GM23248 (cell line): Measurements from ENCODE around the gene PLEKHA5. TPM values are rescaled to one million over a fixed set of nuclear protein-coding genes. Genes with fewer than 3 reads are reported as not detected.

Experiments
- DNase-seq: peaks from one replicate; pipeline ENCODE4 v3.0.0-alpha.2; 2015
- H2AFZ ChIP-seq: fragments of 200-600 bp; sonication (generic); 2 replicates; pipeline ENCODE4 v1.6.1; 2016; ENCODE audit warnings: antibody characterized with exemption
- H3F3A ChIP-seq: fragments of 200-600 bp; sonication (generic); 2 replicates; pipeline ENCODE4 v1.6.1; 2016; ENCODE audit warnings: mild to moderate bottlenecking, antibody characterized with exemption, mixed run types; ENCODE audit not compliant: insufficient read depth
- H3K27ac ChIP-seq: fragments of 200-600 bp; sonication (generic); 2 replicates; pipeline ENCODE4 v1.5.1; 2016; ENCODE audit warnings: mild to moderate bottlenecking
- H3K27me3 ChIP-seq: fragments of 200-600 bp; sonication (generic); replicated peaks from 2 replicates; pipeline ENCODE4 v1.6.1; 2016; ENCODE audit warnings: mild to moderate bottlenecking; ENCODE audit not compliant: insufficient read depth
- H3K36me3 ChIP-seq: fragments of 200-600 bp; sonication (generic); 2 replicates; pipeline ENCODE4 v1.6.1; 2016; ENCODE audit warnings: low read depth, mild to moderate bottlenecking
- H3K4me1 ChIP-seq: fragments of 200-600 bp; sonication (generic); 2 replicates; pipeline ENCODE4 v1.6.1; 2016; ENCODE audit warnings: mild to moderate bottlenecking; ENCODE audit not compliant: insufficient read depth
- H3K4me2 ChIP-seq: fragments of 200-600 bp; sonication (generic); one replicate; pipeline ENCODE4 v1.6.1; 2016; ENCODE audit warnings: mild to moderate bottlenecking; ENCODE audit not compliant: unreplicated experiment
- H3K4me3 ChIP-seq: fragments of 200-600 bp; sonication (generic); 2 replicates; pipeline ENCODE4 v1.5.1; 2016; ENCODE audit warnings: mild to moderate bottlenecking
- H3K79me2 ChIP-seq: fragments of 200-600 bp; sonication (generic); 2 replicates; pipeline ENCODE4 v1.6.1; 2016; ENCODE audit warnings: mild to moderate bottlenecking; ENCODE audit not compliant: insufficient read depth
- H3K9ac ChIP-seq: fragments of 200-600 bp; sonication (generic); 2 replicates; pipeline ENCODE4 v1.6.1; 2016; ENCODE audit warnings: mild to moderate bottlenecking
- H3K9me2 ChIP-seq: fragments of 200-600 bp; sonication (generic); 2 replicates; pipeline ENCODE4 v1.6.1; 2016; ENCODE audit warnings: mixed run types, mild to moderate bottlenecking, moderate library complexity; ENCODE audit not compliant: insufficient read depth
- H3K9me3 ChIP-seq: fragments of 200-600 bp; sonication (generic); one replicate; pipeline ENCODE4 v1.6.1; 2017; ENCODE audit warnings: low read depth
- H4K20me1 ChIP-seq: fragments of 200-600 bp; sonication (generic); 2 replicates; pipeline ENCODE4 v1.6.0; 2016; ENCODE audit not compliant: insufficient read depth
- EZH2 ChIP-seq: fragments of 200-600 bp; sonication (generic); IDR thresholded peaks from 2 replicates; pipeline ENCODE4 v1.6.1; 2018; ENCODE audit warnings: antibody characterized with exemption, mild to moderate bottlenecking; ENCODE audit not compliant: insufficient read depth, poor library complexity, severe bottlenecking
- EZH2phosphoT487 ChIP-seq: fragments of 200-600 bp; sonication (generic); IDR thresholded peaks from 2 replicates; pipeline ENCODE4 v1.6.1; 2018; ENCODE audit warnings: antibody characterized with exemption, moderate library complexity, mild to moderate bottlenecking, low read depth; ENCODE audit not compliant: insufficient read depth
- WGBS, 2 experiments: methylation state at CpG; one replicate each; pipeline ENCODE4 v1.1.6; 2015 to 2017; ENCODE audit warnings: low lambda C conversion rate in 2 of 2, low coverage in 1 of 2; ENCODE audit errors: missing lambda C conversion rate in 2 of 2; 5-methylcytosine and 5-hydroxymethylcytosine counted together
- in situ Hi-C: fragments of 300-500 bp; cut with MboI; formaldehyde crosslinking; loops from 2 replicates; pipeline ENCODE4 v1.15.0; 2020
- polyA plus RNA-seq: library from polyadenylated mRNA; unstranded; fragments of >200 nt; fragmentation: Nextera tagmentation; extraction: Ambion mirVana; gene quantifications from 2 replicates; pipeline ENCODE4 v1.2.1, GENCODE V29; 2016
- total RNA-seq: library from RNA; depleted of rRNA; stranded (reverse); fragments of >200 nt; shearing (Covaris generic); gene quantifications from 2 replicates; pipeline ENCODE4 v1.2.3, GENCODE V29; 2014

Gene PLEKHA5
- total and polyA plus RNA-seq, 2 experiments from 2014 or later: 10.0 to 12.1 TPM

- TF ChIP-seq EZH2phosphoT487 (no peak), EZH2 (no peak)
- no peaks in the 10 kb centered on the region for H3K27me3 ChIP-seq
- no peaks in the 10 kb centered on the region for H3K9me2 ChIP-seq
- no peak overlapping the region for H2AFZ ChIP-seq
- no peak overlapping the region for H3K27ac ChIP-seq
- no peaks in the 10 kb centered on the region for H3F3A ChIP-seq
- no peaks in the 10 kb centered on the region for H3K36me3 ChIP-seq
- no peaks in the 10 kb centered on the region for H3K79me2 ChIP-seq
- peak; percentile 30 for DNase-seq
- H3K9me3 ChIP-seq: no peaks in the 10 kb centered on the region
- no peaks in the 10 kb centered on the region for H4K20me1 ChIP-seq
- H3K4me1 ChIP-seq: no peaks in the 10 kb centered on the region; the same call in 1 of the 2 replicates
- in situ Hi-C loops: loop anchor here (25.0 kb wide), 2 partner anchors 862 to 1037 kb away; partner anchors contain the start of gene PIK3C2G
- H3K4me2 ChIP-seq: no peak overlapping the region
- no peak overlapping the region for H3K9ac ChIP-seq
- no peak overlapping the region for H3K4me3 ChIP-seq
- WGBS, 2 experiments: 74% methylated on average over 3 of the region's 3 CpGs
Observed at GRCh38 chr12:19299765-19300164, 170.2 kb downstream of the PLEKHA5 start.

GRCh38 chr12:19301223-19301622, 171.7 kb downstream of the PLEKHA5 start:
- in situ Hi-C loops: no loop called here
- no peaks in the 10 kb centered on the region for H4K20me1 ChIP-seq
- no peaks in the 10 kb centered on the region for H3K36me3 ChIP-seq

DNA sequence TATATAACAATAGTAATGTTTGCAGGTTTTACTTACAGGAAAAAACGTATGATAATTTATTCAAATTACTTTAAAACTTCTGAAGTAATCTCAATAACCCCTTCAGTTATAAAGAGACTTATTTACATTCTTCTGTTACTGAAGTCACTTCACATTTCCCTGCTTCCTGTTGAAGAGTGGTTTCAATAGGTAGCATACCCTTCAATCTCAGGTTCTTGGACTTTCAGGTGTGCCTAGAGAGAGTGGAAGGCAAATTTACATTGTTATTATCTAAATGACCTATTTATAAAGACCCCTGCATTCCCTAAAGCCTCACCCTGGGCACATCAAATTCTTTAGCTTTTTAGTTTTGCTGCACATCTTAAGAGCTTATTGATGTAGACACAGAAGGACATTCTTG, 172.2 kb downstream of the PLEKHA5 start:
- Histone ChIP-seq H3K4me2 (no peak overlapping the region), H3K79me2 (no peaks in the 10 kb centered on the region), H3K4me1 (no peaks in the 10 kb centered on the region; the same call in 1 of the 2 replicates), H3K27me3 (no peaks in the 10 kb centered on the region), H3K36me3 (no peaks in the 10 kb centered on the region), H3K9ac (no peak overlapping the region), H3K4me3 (no peak overlapping the region), H3F3A (no peaks in the 10 kb centered on the region), H3K9me2 (no peaks in the 10 kb centered on the region), H2AFZ (no peak overlapping the region), H3K9me3 (no peaks in the 10 kb centered on the region), H3K27ac (no peak overlapping the region), H4K20me1 (no peaks in the 10 kb centered on the region)
- in situ Hi-C loops: no loop called here
- DNase-seq: no peak
- TF ChIP-seq EZH2phosphoT487 (no peak), EZH2 (no peak)
- 76 to 77% methylated on average over 1 of the region's 1 CpG for WGBS, 2 experiments

More at GRCh38 chr12:19301223-19301622, 171.7 kb downstream of the PLEKHA5 start:
- no peaks in the 10 kb centered on the region for H3K9me3 ChIP-seq
- H3K9me2 ChIP-seq: no peaks in the 10 kb centered on the region
- no peaks in the 10 kb centered on the region for H3K79me2 ChIP-seq
- H2AFZ ChIP-seq: no peak overlapping the region
- no peak for TF ChIP-seq EZH2phosphoT487
- TF ChIP-seq EZH2: no peak
- DNase-seq: no peak
- H3F3A ChIP-seq: no peaks in the 10 kb centered on the region
- no peak overlapping the region for H3K9ac ChIP-seq
- H3K27me3 ChIP-seq: no peaks in the 10 kb centered on the region
- H3K4me3 ChIP-seq: no peak overlapping the region
- H3K4me1 ChIP-seq: no peaks in the 10 kb centered on the region; the same call in 1 of the 2 replicates
- no peak overlapping the region for H3K4me2 ChIP-seq
- no peak overlapping the region for H3K27ac ChIP-seq

DNA sequence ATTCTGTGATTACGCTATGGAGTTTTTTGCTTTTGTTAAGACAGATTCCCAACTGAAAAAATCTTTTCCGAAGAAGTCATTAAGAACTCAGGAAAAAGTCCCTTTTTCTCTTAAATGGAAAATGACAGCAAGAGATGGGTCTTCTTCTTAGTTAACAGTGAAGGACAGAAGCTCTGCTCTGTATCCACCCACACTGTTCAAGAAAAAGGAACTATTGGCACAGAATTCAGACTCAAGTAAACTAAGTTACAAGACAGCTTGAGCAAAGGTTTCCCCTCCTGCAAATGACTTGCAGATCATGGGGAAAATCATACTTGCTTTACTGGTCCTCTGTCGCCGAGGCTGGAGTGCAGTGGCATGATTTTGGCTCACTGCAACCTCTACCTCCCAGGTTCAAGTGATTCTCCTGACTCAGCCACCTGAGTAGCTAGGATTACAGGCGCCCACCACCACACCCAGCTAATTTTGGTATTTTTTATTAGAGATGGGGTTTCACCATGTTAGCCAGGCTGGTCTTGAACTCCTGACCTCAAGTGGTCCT, 172.6 kb downstream of the PLEKHA5 start:
- Histone ChIP-seq H3F3A (no peaks in the 10 kb centered on the region), H3K9me3 (no peaks in the 10 kb centered on the region), H3K4me2 (no peak overlapping the region), H3K36me3 (no peaks in the 10 kb centered on the region), H3K4me3 (no peak overlapping the region), H3K9me2 (no peaks in the 10 kb centered on the region), H3K4me1 (no peaks in the 10 kb centered on the region; the same call in 1 of the 2 replicates), H2AFZ (no peak overlapping the region), H4K20me1 (no peaks in the 10 kb centered on the region), H3K9ac (no peak overlapping the region), H3K79me2 (no peaks in the 10 kb centered on the region), H3K27ac (no peak overlapping the region), H3K27me3 (no peaks in the 10 kb centered on the region)
- in situ Hi-C loops: no loop called here
- no peak for DNase-seq
- WGBS, 2 experiments: 94 to 99% methylated on average over 5 of the region's 5 CpGs
- TF ChIP-seq EZH2phosphoT487 (no peak), EZH2 (no peak)

DNA sequence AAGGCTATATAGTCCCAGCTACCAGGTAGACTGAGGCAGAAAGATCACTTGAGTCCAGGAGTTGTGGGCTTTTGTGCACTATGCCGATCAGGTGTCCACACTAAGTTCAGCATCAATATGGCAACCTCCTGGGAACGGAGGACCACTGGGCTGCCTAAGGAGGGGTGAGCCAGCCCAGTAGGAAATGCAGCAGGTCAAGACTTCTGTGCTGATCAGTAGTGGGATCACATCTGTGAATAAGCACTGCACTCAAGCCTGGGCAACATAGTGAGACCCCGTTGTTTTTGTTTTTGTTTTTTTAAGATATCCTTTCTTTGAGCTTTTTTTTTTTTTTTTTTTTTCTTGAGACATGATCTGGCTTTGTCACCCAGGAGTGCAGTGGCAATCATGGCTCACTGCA, 174.0 kb downstream of the PLEKHA5 start:
- no peaks in the 10 kb centered on the region; the same call in 1 of the 2 replicates for H3K4me1 ChIP-seq
- H4K20me1 ChIP-seq: no peaks in the 10 kb centered on the region
- no peak overlapping the region for H3K9ac ChIP-seq
- no peak overlapping the region for H3K4me2 ChIP-seq
- 92 to 95% methylated on average over 3 of the region's 3 CpGs for WGBS, 2 experiments
- no peak overlapping the region for H3K4me3 ChIP-seq
- no peaks in the 10 kb centered on the region for H3K9me3 ChIP-seq
- DNase-seq: no peak
- no peak for TF ChIP-seq EZH2phosphoT487
- no peak for TF ChIP-seq EZH2
- no peak overlapping the region for H3K27ac ChIP-seq
- H3K9me2 ChIP-seq: no peaks in the 10 kb centered on the region
- no peaks in the 10 kb centered on the region for H3K27me3 ChIP-seq
- H3K36me3 ChIP-seq: no peaks in the 10 kb centered on the region
- no peaks in the 10 kb centered on the region for H3F3A ChIP-seq
- H2AFZ ChIP-seq: no peak overlapping the region
- in situ Hi-C loops: no loop called here
- no peaks in the 10 kb centered on the region for H3K79me2 ChIP-seq
